ENCODE results near the gene SUB1.

Gene SUB1

GRCh38 chr5:32642276-32643002 is 57.1 kb downstream of the SUB1 start:
- DNase-seq: no peak

DNA sequence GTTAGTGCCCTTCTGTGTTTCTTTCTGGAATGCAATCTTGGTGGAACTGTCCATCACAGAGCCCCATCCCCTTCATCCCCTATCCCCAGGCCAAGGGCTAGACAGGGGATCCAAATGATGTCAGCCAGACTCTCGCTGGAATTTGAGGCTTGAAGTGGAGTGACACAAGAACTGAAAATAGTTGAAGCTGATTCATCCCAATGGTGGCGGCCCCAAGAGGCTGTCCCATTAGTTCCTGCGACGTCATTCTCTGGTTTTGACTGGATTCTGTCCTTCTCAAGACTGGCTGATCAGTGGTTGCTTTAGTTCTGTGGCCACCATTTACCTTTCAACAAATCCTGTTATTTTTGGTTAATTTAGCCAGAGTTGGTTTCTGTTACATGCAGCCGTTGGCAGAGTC is 59.9 kb downstream of the SUB1 start:
- no peak for DNase-seq

DNA sequence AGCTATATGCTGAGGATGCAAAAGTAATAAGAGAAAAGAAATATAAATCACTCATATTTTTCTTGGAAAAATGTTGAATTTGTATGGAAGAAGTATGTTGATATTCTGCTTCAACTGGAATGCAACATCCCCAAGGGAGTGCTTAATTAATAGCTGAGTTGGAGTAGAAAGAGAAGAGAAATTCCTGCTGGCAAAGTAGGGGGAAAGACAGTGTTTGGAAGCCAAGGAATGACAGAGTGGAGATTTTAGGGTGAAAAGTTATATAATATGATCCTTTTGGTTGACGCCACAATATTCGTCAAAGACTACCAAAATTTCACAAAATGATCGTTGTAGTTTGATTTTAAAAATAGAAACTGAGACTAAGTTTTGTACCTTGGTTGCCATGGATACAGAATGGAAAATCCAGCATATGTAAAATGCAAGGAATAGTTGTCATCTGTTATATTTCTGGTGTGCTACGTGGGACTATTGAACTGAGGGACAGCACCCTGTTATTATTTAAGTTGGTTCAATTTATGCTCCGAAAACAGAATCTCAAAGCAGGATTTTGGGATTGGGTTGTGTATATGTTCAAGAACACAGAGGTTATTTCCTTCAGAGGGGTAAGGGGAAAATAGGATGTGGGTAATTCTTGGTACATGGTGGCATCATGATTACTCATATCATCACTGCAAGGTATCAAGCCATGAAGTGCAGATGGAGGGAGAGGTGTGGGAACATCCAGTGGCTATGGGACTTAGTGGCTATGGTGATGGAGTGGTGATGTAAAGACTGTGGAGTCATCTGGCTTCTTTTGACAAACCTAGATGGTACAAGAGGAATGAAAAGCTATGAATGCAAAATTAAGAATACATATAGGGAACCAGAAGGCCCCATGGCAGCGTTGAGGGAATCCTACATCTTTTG is 61.0 kb downstream of the SUB1 start:
- no peak for DNase-seq

GRCh38 chr5:32651088-32651487 is 65.7 kb downstream of the SUB1 start:
- no peak for DNase-seq

DNA sequence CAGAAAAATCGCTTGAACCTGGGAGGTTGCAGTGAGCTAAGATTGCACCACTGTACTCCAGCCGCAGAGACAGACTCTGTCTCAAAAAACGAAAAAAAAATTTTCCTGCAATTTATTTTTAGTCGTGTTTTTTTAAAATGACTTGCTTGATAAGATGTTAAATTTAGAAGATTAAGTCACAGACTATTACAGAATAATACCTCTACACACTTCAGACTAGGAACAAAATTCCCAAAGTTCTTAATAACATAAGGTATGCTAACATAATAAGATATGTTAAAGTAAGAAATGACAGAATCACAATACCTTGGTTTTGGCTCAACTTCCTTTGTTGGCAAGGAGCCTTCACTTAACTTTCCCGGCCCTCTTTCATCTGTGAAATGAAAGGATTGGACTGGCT is 66.3 kb downstream of the SUB1 start:
- DNase-seq: no peak
